HepG2 (cell line): Measurements from ENCODE around the gene NDUFS2. TPM values are rescaled to one million over a fixed set of nuclear protein-coding genes. Genes with fewer than 3 reads are reported as not detected.

ENCODE experiments used
- ARNT2 ChIP-seq: sonication (generic); formaldehyde crosslinking; IDR thresholded peaks from 2 replicates; pipeline ENCODE4 v1.8.0; 2022; ENCODE audit warnings: mild to moderate bottlenecking, low read depth, missing genetic modification reagents, moderate library complexity
- EHMT2 ChIP-seq: fragments of 200-600 bp; sonication (generic); IDR thresholded peaks from 2 replicates; pipeline ENCODE4 v1.7.0; 2017; ENCODE audit warnings: antibody characterized with exemption, low read depth, low read length, borderline replicate concordance
- GZF1 ChIP-seq: sonication (generic); formaldehyde crosslinking; IDR thresholded peaks from 2 replicates; pipeline ENCODE4 v1.5.1; 2020; ENCODE audit warnings: mild to moderate bottlenecking, missing genetic modification reagents
- HES4 ChIP-seq: sonication (generic); formaldehyde crosslinking; IDR thresholded peaks from 2 replicates; pipeline ENCODE4 v1.9.0; 2021; ENCODE audit warnings: mild to moderate bottlenecking, missing genetic modification reagents, borderline replicate concordance
- HNRNPK ChIP-seq: fragments of 200-400 bp; formaldehyde crosslinking; IDR thresholded peaks from 2 replicates; pipeline ENCODE4 v1.6.1; 2018; ENCODE audit warnings: low read length, low read depth, moderate library complexity, mild to moderate bottlenecking; ENCODE audit not compliant: poor library complexity, severe bottlenecking
- SOX13 ChIP-seq, 3 experiments: fragments of 450-650 bp in 1 of 3; sonication (generic) in 1 of 3; formaldehyde crosslinking in 1 of 3; IDR thresholded peaks in 2 of 3; conservative IDR thresholded peaks in 1 of 3; 2 replicates each; pipeline versions ENCODE4 v1.5.0 to v1.6.1; 2016 to 2020; ENCODE audit warnings: antibody characterized with exemption in 1 of 3, mild to moderate bottlenecking in 1 of 3, missing compliant biosample characterization in 1 of 3, missing genetic modification reagents in 1 of 3, moderate library complexity in 1 of 3
- ZIK1 ChIP-seq: sonication (generic); formaldehyde crosslinking; IDR thresholded peaks from 2 replicates; pipeline ENCODE4 v1.5.0; 2020; ENCODE audit warnings: mild to moderate bottlenecking, low read depth, missing genetic modification reagents, borderline replicate concordance
- ZMYM3 ChIP-seq: sonication (generic); formaldehyde crosslinking; IDR thresholded peaks from 2 replicates; pipeline ENCODE4 v1.5.1; 2020; ENCODE audit warnings: mild to moderate bottlenecking, missing genetic modification reagents
- ZNF230 ChIP-seq: sonication (generic); formaldehyde crosslinking; IDR thresholded peaks from 2 replicates; pipeline ENCODE4 v1.4.0; 2020; ENCODE audit warnings: mild to moderate bottlenecking, missing genetic modification reagents
- ZNF263 ChIP-seq: sonication (generic); formaldehyde crosslinking; IDR thresholded peaks from 2 replicates; pipeline ENCODE4 v1.4.0; 2020; ENCODE audit warnings: missing genetic modification reagents
- ZNF460 ChIP-seq: sonication (generic); formaldehyde crosslinking; IDR thresholded peaks from 2 replicates; pipeline ENCODE4 v1.5.1; 2020; ENCODE audit warnings: missing genetic modification reagents, mild to moderate bottlenecking, borderline replicate concordance
- ZNF557 ChIP-seq: sonication (generic); formaldehyde crosslinking; IDR thresholded peaks from 2 replicates; pipeline ENCODE4 v1.4.0; 2020; ENCODE audit warnings: missing genetic modification reagents
- ZNF605 ChIP-seq: sonication (generic); formaldehyde crosslinking; IDR thresholded peaks from 2 replicates; pipeline ENCODE4 v1.8.0; 2022; ENCODE audit warnings: mild to moderate bottlenecking, missing genetic modification reagents
- ZNF776 ChIP-seq: sonication (generic); formaldehyde crosslinking; IDR thresholded peaks from 2 replicates; pipeline ENCODE4 v1.4.0; 2020; ENCODE audit warnings: mild to moderate bottlenecking, missing genetic modification reagents
- ZSCAN29 ChIP-seq: sonication (generic); formaldehyde crosslinking; conservative IDR thresholded peaks from 2 replicates; pipeline ENCODE4 v1.4.0; 2020; ENCODE audit warnings: mild to moderate bottlenecking, missing genetic modification reagents
- polyA plus RNA-seq, 8 experiments: library from polyadenylated mRNA; depleted of rRNA in 3 of 8; stranded (reverse) in 7 of 8; unstranded in 1 of 8; fragments of >200 nt; fragmentation: Illumina TruSeq in 4 of 8; extraction: Trizol in 4 of 8; gene quantifications; 2 replicates each; pipeline versions ENCODE4 v1.2.1 to v1.2.3, GENCODE V29; 2011 to 2016; ENCODE audit warnings: low read depth in 4 of 8, missing spikeins in 1 of 8, mixed read lengths in 1 of 8; ENCODE audit not compliant: insufficient read depth in 1 of 8
- total RNA-seq, 5 experiments: library from RNA; depleted of rRNA; stranded (reverse); fragments of >200 nt; fragmentation: Illumina TruSeq; extraction: Trizol; gene quantifications; 2 replicates each; pipeline ENCODE4 v1.2.3, GENCODE V29; 2016; ENCODE audit warnings: low read depth in 1 of 5
- TF ChIP-seq, protein P1 (sequence below): sonication (generic); formaldehyde crosslinking; IDR thresholded peaks from 2 replicates; pipeline ENCODE4 v1.5.0; 2020; ENCODE audit warnings: mild to moderate bottlenecking, missing genetic modification reagents, moderate library complexity
- TF ChIP-seq, protein P2 (sequence below): sonication (generic); formaldehyde crosslinking; IDR thresholded peaks from 2 replicates; pipeline ENCODE4 v1.5.1; 2020; ENCODE audit warnings: mild to moderate bottlenecking, missing genetic modification reagents, borderline replicate concordance
- TF ChIP-seq, protein P3 (sequence below): IDR thresholded peaks from 2 replicates; pipeline ENCODE4 v1.6.1; 2016; ENCODE audit warnings: control low read depth

Gene NDUFS2
- total and polyA plus RNA-seq, 2 of the 13 experiments (the other 11 are each of a cell fraction or from before 2014, with no cell fraction given) = 89.9 to 118 TPM

DNA sequence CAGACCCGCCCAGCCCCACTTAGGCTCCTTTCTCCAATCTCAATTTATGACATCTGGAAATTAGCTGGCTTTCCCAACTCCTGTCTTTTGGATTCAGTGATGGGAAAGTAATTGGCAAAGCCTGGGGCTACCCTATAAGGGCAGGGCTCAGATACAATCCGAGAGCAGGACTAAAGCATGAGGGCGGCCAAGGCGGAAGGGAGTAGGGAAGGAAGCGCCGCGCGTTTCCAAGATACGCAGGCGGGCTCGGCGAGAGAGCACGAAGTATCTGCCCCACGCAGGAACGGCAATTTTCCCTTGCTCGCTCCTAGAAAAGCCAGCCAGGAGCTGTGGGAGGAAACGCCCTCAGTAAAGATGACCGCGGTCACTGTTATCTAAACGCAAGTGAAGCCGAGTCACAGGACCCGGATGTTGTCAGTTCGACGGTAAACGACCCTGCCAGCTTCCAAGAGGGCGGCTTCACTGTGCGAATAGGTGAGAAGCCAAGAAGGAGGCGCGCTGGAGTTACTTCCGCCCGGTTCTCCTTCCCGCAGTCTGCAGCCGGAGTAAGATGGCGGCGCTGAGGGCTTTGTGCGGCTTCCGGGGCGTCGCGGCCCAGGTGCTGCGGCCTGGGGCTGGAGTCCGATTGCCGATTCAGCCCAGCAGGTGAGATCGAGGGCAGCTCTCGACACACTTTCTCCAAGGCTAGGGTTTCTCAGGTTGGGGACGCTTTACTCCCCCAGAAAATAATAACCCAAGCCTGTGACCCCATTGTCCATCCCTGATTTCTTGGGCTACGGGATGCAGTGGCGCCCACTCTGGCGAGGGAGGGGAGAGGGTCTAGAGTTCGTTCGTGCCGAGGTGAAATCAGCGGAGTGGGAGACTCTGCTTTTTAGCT lies at the start of gene NDUFS2 (continued):
- TF ChIP-seq, protein P1, sequence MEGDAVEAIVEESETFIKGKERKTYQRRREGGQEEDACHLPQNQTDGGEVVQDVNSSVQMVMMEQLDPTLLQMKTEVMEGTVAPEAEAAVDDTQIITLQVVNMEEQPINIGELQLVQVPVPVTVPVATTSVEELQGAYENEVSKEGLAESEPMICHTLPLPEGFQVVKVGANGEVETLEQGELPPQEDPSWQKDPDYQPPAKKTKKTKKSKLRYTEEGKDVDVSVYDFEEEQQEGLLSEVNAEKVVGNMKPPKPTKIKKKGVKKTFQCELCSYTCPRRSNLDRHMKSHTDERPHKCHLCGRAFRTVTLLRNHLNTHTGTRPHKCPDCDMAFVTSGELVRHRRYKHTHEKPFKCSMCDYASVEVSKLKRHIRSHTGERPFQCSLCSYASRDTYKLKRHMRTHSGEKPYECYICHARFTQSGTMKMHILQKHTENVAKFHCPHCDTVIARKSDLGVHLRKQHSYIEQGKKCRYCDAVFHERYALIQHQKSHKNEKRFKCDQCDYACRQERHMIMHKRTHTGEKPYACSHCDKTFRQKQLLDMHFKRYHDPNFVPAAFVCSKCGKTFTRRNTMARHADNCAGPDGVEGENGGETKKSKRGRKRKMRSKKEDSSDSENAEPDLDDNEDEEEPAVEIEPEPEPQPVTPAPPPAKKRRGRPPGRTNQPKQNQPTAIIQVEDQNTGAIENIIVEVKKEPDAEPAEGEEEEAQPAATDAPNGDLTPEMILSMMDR (CRISPR knock-in tag) = no peak; the same call in none of the 2 replicates
- TF ChIP-seq ZNF776 (CRISPR knock-in tag) = no peak
- peak; percentile 66; the same call in 1 of the 2 replicates for TF ChIP-seq ZIK1
- no peak for TF ChIP-seq SOX13 (IDR thresholded peaks at IDR 0.05)
- TF ChIP-seq SOX13 (CRISPR knock-in tag; conservative IDR thresholded peaks at IDR 0.05 in 1 of 2, IDR thresholded peaks at IDR 0.05 in 1 of 2) = no peak
- TF ChIP-seq ZNF263 (CRISPR knock-in tag) = no peak
- peak; percentile 80; the same call in 1 of the 2 replicates for TF ChIP-seq HES4 (CRISPR knock-in tag)
- TF ChIP-seq ZNF460 = no peak
- TF ChIP-seq GZF1 (CRISPR knock-in tag) = no peak
- TF ChIP-seq ARNT2 (CRISPR knock-in tag) = peak; percentile 56; the same call in 1 of the 2 replicates
- TF ChIP-seq ZNF230 (CRISPR knock-in tag) = peak; percentile 90; the same call in 1 of the 2 replicates
- peak; percentile 27; the same call in 1 of the 2 replicates for TF ChIP-seq ZNF605 (CRISPR knock-in tag)
- TF ChIP-seq, protein P2, sequence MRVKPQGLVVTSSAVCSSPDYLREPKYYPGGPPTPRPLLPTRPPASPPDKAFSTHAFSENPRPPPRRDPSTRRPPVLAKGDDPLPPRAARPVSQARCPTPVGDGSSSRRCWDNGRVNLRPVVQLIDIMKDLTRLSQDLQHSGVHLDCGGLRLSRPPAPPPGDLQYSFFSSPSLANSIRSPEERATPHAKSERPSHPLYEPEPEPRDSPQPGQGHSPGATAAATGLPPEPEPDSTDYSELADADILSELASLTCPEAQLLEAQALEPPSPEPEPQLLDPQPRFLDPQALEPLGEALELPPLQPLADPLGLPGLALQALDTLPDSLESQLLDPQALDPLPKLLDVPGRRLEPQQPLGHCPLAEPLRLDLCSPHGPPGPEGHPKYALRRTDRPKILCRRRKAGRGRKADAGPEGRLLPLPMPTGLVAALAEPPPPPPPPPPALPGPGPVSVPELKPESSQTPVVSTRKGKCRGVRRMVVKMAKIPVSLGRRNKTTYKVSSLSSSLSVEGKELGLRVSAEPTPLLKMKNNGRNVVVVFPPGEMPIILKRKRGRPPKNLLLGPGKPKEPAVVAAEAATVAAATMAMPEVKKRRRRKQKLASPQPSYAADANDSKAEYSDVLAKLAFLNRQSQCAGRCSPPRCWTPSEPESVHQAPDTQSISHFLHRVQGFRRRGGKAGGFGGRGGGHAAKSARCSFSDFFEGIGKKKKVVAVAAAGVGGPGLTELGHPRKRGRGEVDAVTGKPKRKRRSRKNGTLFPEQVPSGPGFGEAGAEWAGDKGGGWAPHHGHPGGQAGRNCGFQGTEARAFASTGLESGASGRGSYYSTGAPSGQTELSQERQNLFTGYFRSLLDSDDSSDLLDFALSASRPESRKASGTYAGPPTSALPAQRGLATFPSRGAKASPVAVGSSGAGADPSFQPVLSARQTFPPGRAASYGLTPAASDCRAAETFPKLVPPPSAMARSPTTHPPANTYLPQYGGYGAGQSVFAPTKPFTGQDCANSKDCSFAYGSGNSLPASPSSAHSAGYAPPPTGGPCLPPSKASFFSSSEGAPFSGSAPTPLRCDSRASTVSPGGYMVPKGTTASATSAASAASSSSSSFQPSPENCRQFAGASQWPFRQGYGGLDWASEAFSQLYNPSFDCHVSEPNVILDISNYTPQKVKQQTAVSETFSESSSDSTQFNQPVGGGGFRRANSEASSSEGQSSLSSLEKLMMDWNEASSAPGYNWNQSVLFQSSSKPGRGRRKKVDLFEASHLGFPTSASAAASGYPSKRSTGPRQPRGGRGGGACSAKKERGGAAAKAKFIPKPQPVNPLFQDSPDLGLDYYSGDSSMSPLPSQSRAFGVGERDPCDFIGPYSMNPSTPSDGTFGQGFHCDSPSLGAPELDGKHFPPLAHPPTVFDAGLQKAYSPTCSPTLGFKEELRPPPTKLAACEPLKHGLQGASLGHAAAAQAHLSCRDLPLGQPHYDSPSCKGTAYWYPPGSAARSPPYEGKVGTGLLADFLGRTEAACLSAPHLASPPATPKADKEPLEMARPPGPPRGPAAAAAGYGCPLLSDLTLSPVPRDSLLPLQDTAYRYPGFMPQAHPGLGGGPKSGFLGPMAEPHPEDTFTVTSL (CRISPR knock-in tag) = no peak
- no peak for TF ChIP-seq ZNF557 (CRISPR knock-in tag)
- TF ChIP-seq EHMT2 = no peak
- TF ChIP-seq HNRNPK = no peak
- TF ChIP-seq ZMYM3 = peak; percentile 51; the same call in 1 of the 2 replicates
- TF ChIP-seq, protein P3, sequence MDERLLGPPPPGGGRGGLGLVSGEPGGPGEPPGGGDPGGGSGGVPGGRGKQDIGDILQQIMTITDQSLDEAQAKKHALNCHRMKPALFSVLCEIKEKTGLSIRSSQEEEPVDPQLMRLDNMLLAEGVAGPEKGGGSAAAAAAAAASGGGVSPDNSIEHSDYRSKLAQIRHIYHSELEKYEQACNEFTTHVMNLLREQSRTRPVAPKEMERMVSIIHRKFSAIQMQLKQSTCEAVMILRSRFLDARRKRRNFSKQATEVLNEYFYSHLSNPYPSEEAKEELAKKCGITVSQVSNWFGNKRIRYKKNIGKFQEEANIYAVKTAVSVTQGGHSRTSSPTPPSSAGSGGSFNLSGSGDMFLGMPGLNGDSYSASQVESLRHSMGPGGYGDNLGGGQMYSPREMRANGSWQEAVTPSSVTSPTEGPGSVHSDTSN = no peak
- no peak for TF ChIP-seq ZSCAN29 (CRISPR knock-in tag)
